OCI-LY1 (cell line): ENCODE measurements around the gene PDXDC1.

Experiments used
- H2AFZ ChIP-seq: fragments of 200-600 bp; sonication (generic), shearing (Covaris generic); 2 replicates; pipeline ENCODE4 v1.6.0; 2014; ENCODE audit warnings: antibody characterized with exemption, mild to moderate bottlenecking, low read length
- H3F3A ChIP-seq: fragments of 200-600 bp; sonication (generic), shearing (Covaris generic); 2 replicates; pipeline ENCODE4 v1.6.0; 2014; ENCODE audit warnings: mild to moderate bottlenecking, antibody characterized with exemption, low read length, moderate library complexity; ENCODE audit not compliant: insufficient read depth
- H3K27ac ChIP-seq: fragments of 200-600 bp; sonication (generic); 2 replicates; pipeline ENCODE4 v1.5.1; 2014; ENCODE audit warnings: low read length, mixed run types, mild to moderate bottlenecking, low read depth; ENCODE audit not compliant: poor library complexity, severe bottlenecking
- H3K27me3 ChIP-seq: fragments of 200-600 bp; sonication (generic); 2 replicates; pipeline ENCODE4 v1.6.0; 2014; ENCODE audit warnings: antibody characterized with exemption, mild to moderate bottlenecking, low read length, moderate library complexity; ENCODE audit not compliant: insufficient read depth
- H3K36me3 ChIP-seq: fragments of 200-600 bp; sonication (generic); 2 replicates; pipeline ENCODE4 v1.6.1; 2014; ENCODE audit warnings: mild to moderate bottlenecking, antibody characterized with exemption, low read length, moderate library complexity, mixed read lengths; ENCODE audit not compliant: insufficient read depth
- H3K4me1 ChIP-seq: fragments of 200-600 bp; sonication (generic); 2 replicates; pipeline ENCODE4 v1.5.1; 2014; ENCODE audit warnings: mild to moderate bottlenecking, low read length, moderate library complexity; ENCODE audit not compliant: insufficient read depth, severe bottlenecking
- H3K4me2 ChIP-seq: fragments of 200-600 bp; sonication (generic), shearing (Covaris generic); 2 replicates; pipeline ENCODE4 v1.6.1; 2014; ENCODE audit warnings: low read length
- H3K4me3 ChIP-seq: fragments of 200-600 bp; sonication (generic); 2 replicates; pipeline ENCODE4 v1.5.1; 2014; ENCODE audit warnings: low read length, low read depth, mild to moderate bottlenecking, mixed read lengths; ENCODE audit not compliant: poor library complexity, severe bottlenecking
- H3K79me2 ChIP-seq: fragments of 200-600 bp; shearing (Covaris generic); 2 replicates; pipeline ENCODE4 v1.6.1; 2016; ENCODE audit warnings: mixed run types, low read length, mixed read lengths; ENCODE audit not compliant: insufficient read depth
- H3K9ac ChIP-seq: fragments of 200-600 bp; sonication (generic), shearing (Covaris generic); 2 replicates; pipeline ENCODE4 v1.6.1; 2014; ENCODE audit warnings: mild to moderate bottlenecking, low read length, mixed read lengths
- H3K9me2 ChIP-seq: fragments of 200-600 bp; sonication (generic), shearing (Covaris generic); 2 replicates; pipeline ENCODE4 v1.6.1; 2014; ENCODE audit warnings: low read depth, mild to moderate bottlenecking, low read length, mixed read lengths
- H3K9me3 ChIP-seq: fragments of 200-600 bp; shearing (Covaris generic); 2 replicates; pipeline ENCODE4 v1.6.1; 2014; ENCODE audit warnings: low read length, mixed read lengths
- H4K20me1 ChIP-seq: fragments of 200-600 bp; sonication (generic), shearing (Covaris generic); 2 replicates; pipeline ENCODE4 v1.6.0; 2016; ENCODE audit warnings: mild to moderate bottlenecking, low read length; ENCODE audit not compliant: insufficient read depth
- EZH2 ChIP-seq: fragments of 200-600 bp; sonication (generic), shearing (Covaris generic); IDR thresholded peaks from 2 replicates; pipeline ENCODE4 v1.8.0; 2017; ENCODE audit warnings: borderline replicate concordance, mixed run types, mild to moderate bottlenecking, antibody characterized with exemption, low read length, moderate library complexity, mixed read lengths
- TF ChIP-seq, protein P1 (sequence below): fragments of 200-600 bp; sonication (generic), shearing (Covaris generic); IDR thresholded peaks from 2 replicates; pipeline ENCODE4 v1.5.1; 2017; ENCODE audit warnings: mild to moderate bottlenecking, antibody characterized with exemption, low read length, moderate library complexity, mixed read lengths

The PDXDC1 gene

DNA sequence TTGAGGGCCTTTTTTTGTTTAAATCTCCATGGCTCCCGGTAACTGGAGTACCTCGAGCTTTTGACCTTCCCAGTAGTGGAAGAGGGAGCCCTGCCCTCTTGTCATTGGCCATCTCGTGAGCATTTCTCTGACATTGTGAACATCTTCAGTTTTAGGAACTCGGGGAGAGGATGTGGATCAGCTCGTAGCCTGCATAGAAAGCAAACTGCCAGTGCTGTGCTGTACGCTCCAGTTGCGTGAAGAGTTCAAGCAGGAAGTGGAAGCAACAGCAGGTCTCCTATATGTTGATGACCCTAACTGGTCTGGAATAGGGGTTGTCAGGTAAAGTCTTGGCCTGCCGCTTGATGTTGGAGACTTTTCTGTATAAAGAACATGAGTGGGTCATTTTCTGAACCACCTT is 56.8 kb downstream of the PDXDC1 start:
- no peaks in the 10 kb centered on the region for H4K20me1 ChIP-seq
- H3K9me2 ChIP-seq = no peaks in the 10 kb centered on the region
- H3K27me3 ChIP-seq = no peaks in the 10 kb centered on the region
- H3K4me2 ChIP-seq = no peak overlapping the region
- no peak overlapping the region for H3K4me3 ChIP-seq
- no peak for TF ChIP-seq EZH2
- TF ChIP-seq, protein P1, sequence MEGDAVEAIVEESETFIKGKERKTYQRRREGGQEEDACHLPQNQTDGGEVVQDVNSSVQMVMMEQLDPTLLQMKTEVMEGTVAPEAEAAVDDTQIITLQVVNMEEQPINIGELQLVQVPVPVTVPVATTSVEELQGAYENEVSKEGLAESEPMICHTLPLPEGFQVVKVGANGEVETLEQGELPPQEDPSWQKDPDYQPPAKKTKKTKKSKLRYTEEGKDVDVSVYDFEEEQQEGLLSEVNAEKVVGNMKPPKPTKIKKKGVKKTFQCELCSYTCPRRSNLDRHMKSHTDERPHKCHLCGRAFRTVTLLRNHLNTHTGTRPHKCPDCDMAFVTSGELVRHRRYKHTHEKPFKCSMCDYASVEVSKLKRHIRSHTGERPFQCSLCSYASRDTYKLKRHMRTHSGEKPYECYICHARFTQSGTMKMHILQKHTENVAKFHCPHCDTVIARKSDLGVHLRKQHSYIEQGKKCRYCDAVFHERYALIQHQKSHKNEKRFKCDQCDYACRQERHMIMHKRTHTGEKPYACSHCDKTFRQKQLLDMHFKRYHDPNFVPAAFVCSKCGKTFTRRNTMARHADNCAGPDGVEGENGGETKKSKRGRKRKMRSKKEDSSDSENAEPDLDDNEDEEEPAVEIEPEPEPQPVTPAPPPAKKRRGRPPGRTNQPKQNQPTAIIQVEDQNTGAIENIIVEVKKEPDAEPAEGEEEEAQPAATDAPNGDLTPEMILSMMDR = no peak
- H3K4me1 ChIP-seq = peaks cover 6% of the 10 kb centered on the region
- no peaks in the 10 kb centered on the region for H3F3A ChIP-seq
- no peak overlapping the region for H2AFZ ChIP-seq
- no peak overlapping the region for H3K9ac ChIP-seq
- no peak overlapping the region for H3K27ac ChIP-seq
- no peaks in the 10 kb centered on the region for H3K79me2 ChIP-seq
- no peaks in the 10 kb centered on the region for H3K9me3 ChIP-seq
- H3K36me3 ChIP-seq = peaks cover 69% of the 10 kb centered on the region

DNA sequence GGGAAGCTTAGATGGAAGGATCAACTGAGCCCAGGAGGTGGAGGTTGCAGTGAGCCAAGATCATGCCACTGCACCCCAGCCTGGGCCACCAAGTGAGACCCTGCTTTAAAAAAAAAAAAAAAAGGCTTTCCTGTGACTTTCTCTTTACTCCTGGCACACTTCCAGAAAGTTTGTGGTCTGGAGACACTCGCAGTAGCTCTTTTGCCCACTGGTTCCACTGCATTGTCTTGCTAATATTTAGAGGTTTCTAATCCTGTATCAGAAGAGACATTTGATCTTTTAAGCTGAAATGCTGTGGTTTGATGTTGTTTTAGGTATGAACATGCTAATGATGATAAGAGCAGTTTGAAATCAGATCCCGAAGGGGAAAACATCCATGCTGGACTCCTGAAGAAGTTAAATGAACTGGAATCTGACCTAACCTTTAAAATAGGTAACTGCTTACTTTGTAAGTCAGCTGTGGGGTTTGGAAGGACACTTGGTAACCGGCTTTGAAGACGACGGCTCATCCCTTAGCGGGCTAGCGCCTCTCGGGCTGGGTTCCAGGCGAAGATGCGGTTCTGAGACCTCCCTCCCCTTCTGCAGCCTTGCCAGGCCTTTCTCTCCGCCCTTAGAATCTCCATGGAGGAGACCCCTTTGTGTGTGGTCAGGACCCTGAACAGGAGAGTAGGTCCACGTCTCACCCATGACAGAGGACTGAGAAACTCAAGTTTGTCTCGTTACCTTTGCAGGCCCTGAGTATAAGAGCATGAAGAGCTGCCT is 57.9 kb downstream of the PDXDC1 start:
- Histone ChIP-seq H3K4me3 (no peak overlapping the region), H3K27ac (peak overlapping the region; percentile 23), H3K36me3 (peaks cover 76% of the 10 kb centered on the region)

DNA sequence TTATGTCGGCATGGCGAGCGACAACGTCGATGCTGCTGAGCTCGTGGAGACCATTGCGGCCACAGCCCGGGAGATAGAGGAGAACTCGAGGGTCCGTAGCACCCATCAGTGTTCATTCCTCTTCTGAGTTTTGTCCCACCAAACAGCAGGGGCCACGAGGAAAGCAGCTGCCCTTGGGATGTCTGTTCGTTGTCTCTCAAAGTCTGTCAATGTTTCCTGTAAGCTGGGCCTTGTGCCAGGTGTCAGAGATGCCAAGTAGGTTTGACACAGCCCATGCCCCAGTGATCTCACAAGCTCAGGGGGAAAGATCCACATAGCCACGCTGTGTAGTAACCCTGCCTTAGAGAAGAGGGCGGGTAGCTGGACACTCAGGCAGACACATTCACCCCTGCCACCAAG is 58.5 kb downstream of the PDXDC1 start:
- H3K36me3 ChIP-seq = peaks cover 79% of the 10 kb centered on the region

More for the DNA sequence above, 57.9 kb downstream of the PDXDC1 start:
- TF ChIP-seq EZH2 = no peak
- TF ChIP-seq, protein P1 = no peak
- Histone ChIP-seq H3K9ac (no peak overlapping the region), H3K79me2 (no peaks in the 10 kb centered on the region), H3K9me3 (no peaks in the 10 kb centered on the region), H3K9me2 (no peaks in the 10 kb centered on the region), H4K20me1 (no peaks in the 10 kb centered on the region), H2AFZ (no peak overlapping the region), H3K27me3 (no peaks in the 10 kb centered on the region), H3F3A (no peaks in the 10 kb centered on the region), H3K4me1 (peaks cover 6% of the 10 kb centered on the region), H3K4me2 (no peak overlapping the region)

More for the DNA sequence above, 58.5 kb downstream of the PDXDC1 start:
- Histone ChIP-seq H3K9me3 (no peaks in the 10 kb centered on the region), H3F3A (no peaks in the 10 kb centered on the region), H3K4me3 (no peak overlapping the region), H3K9ac (no peak overlapping the region), H2AFZ (no peak overlapping the region), H3K27ac (peak overlapping the region; percentile 23), H4K20me1 (no peaks in the 10 kb centered on the region), H3K4me2 (no peak overlapping the region), H3K4me1 (peaks cover 6% of the 10 kb centered on the region), H3K9me2 (no peaks in the 10 kb centered on the region), H3K79me2 (no peaks in the 10 kb centered on the region), H3K27me3 (no peaks in the 10 kb centered on the region)
- TF ChIP-seq EZH2 = no peak
- TF ChIP-seq, protein P1 = no peak
